Coronary artery (tissue), 2 donors: ENCODE results near the gene PTH2R.

Source experiments
- DNase-seq: peaks from one replicate; pipeline ENCODE4 v3.0.0-alpha.2; 2017; ENCODE audit warnings: low spot score
- H3K27ac ChIP-seq, 2 donors: fragments of 200-600 bp; sonication (generic); one replicate each; pipeline ENCODE4 v1.5.1; 2016 to 2019
- H3K4me3 ChIP-seq: fragments of 200-600 bp; sonication (generic); 2 replicates; pipeline ENCODE4 v1.5.1; 2016; ENCODE audit warnings: mild to moderate bottlenecking, moderate library complexity
- CTCF ChIP-seq: fragments of 200-600 bp; sonication (generic); IDR thresholded peaks from one replicate; pipeline ENCODE4 v1.5.1; 2019; ENCODE audit warnings: antibody characterized with exemption

The PTH2R gene

GRCh38 chr2:208399201-208399600, 7.4 kb upstream of the PTH2R start:
- DNase-seq = no peak
- no peak for TF ChIP-seq CTCF
- Histone ChIP-seq H3K4me3 (no peak overlapping the region), H3K27ac (no peak overlapping the region)

GRCh38 chr2:208407667-208408066, 1.1 kb downstream of the PTH2R start:
- TF ChIP-seq CTCF = no peak
- DNase-seq = no peak
- Histone ChIP-seq H3K4me3 (no peak overlapping the region), H3K27ac (no peak overlapping the region)

- no peak for TF ChIP-seq CTCF
- Histone ChIP-seq H3K27ac (no peak overlapping the region), H3K4me3 (no peak overlapping the region)
- no peak for DNase-seq
These were observed 7.3 kb downstream of the PTH2R start for GRCh38 chr2:208413931-208414330.

- Histone ChIP-seq H3K4me3 (no peak overlapping the region), H3K27ac (no peak overlapping the region)
- TF ChIP-seq CTCF = no peak
- no peak for DNase-seq
These were observed 8.7 kb downstream of the PTH2R start for GRCh38 chr2:208415255-208415654.

GRCh38 chr2:208415897-208416296, 9.3 kb downstream of the PTH2R start:
- H3K4me3 ChIP-seq = no peak overlapping the region
- TF ChIP-seq CTCF = no peak
- no peak for DNase-seq
- no peak overlapping the region for H3K27ac ChIP-seq

GRCh38 chr2:208426412-208427045, 19.9 kb downstream of the PTH2R start:
- no peak for TF ChIP-seq CTCF
- DNase-seq = no peak
- Histone ChIP-seq H3K4me3 (no peak overlapping the region), H3K27ac (no peak overlapping the region)

- no peak for TF ChIP-seq CTCF
- DNase-seq = no peak
- H3K4me3 ChIP-seq = no peak overlapping the region
- H3K27ac ChIP-seq = no peak overlapping the region
These were observed 31.2 kb downstream of the PTH2R start for GRCh38 chr2:208437755-208438154.
